Islet of Langerhans (tissue), 1 donor: Measurements from ENCODE around the gene PLA2G2D.

Source experiments
- FAIRE-seq: peaks from one replicate; lab custom pipeline; 2011; peaks lifted over from hg19 to GRCh38; lab: Jason Lieb, UNC

Gene PLA2G2D

GRCh38 chr1:20119347-20119746 lies at the start of gene PLA2G2D:
Gene PLA2G2D (minus strand): TSS chr1:20119536. CDS start chr1:20119498, 38 bp downstream.
- no peak for FAIRE-seq

- FAIRE-seq, result no peak
Observed at GRCh38 chr1:20168564-20169491, 49.5 kb upstream of the PLA2G2D start.

- FAIRE-seq, result no peak
Observed at GRCh38 chr1:20167126-20167525, 47.8 kb upstream of the PLA2G2D start.

GRCh38 chr1:20166051-20166450 lies 46.7 kb upstream of the PLA2G2D start:
- no peak for FAIRE-seq

- FAIRE-seq, result no peak
Observed at GRCh38 chr1:20165522-20165951, 46.2 kb upstream of the PLA2G2D start.

GRCh38 chr1:20164694-20165202 lies 45.4 kb upstream of the PLA2G2D start:
- FAIRE-seq, result no peak

- FAIRE-seq, result no peak
Observed at GRCh38 chr1:20160034-20160433, 40.7 kb upstream of the PLA2G2D start.

- FAIRE-seq, result no peak
Observed at GRCh38 chr1:20158358-20159070, 39.2 kb upstream of the PLA2G2D start.

GRCh38 chr1:20154301-20154831 lies 35.0 kb upstream of the PLA2G2D start:
- FAIRE-seq, result no peak

- FAIRE-seq, result no peak
Observed at GRCh38 chr1:20153000-20153418, 33.7 kb upstream of the PLA2G2D start.

- FAIRE-seq, result no peak
Observed at GRCh38 chr1:20152599-20152930, 33.2 kb upstream of the PLA2G2D start.

GRCh38 chr1:20151906-20152598 lies 32.7 kb upstream of the PLA2G2D start:
- no peak for FAIRE-seq

- no peak for FAIRE-seq
Observed at GRCh38 chr1:20150969-20151368, 31.6 kb upstream of the PLA2G2D start.

GRCh38 chr1:20150326-20150705 lies 31.0 kb upstream of the PLA2G2D start:
- FAIRE-seq, result no peak

- FAIRE-seq, result no peak
Observed at GRCh38 chr1:20149601-20150325, 30.4 kb upstream of the PLA2G2D start.

GRCh38 chr1:20148571-20149500 lies 29.5 kb upstream of the PLA2G2D start:
- FAIRE-seq, result no peak

GRCh38 chr1:20147846-20148570 lies 28.7 kb upstream of the PLA2G2D start:
- no peak for FAIRE-seq

- no peak for FAIRE-seq
Observed at GRCh38 chr1:20143734-20144565, 24.6 kb upstream of the PLA2G2D start.

GRCh38 chr1:20143318-20143717 lies 24.0 kb upstream of the PLA2G2D start:
- FAIRE-seq, result no peak
